HG03342 (cell line): Measurements from ENCODE around the gene KCTD17.
"Not testable (repeated sequence)": the region's sequence is repeated elsewhere in the genome, so short reads cannot be mapped to it uniquely, and the experiment has no call there.

Experiments
- ATAC-seq: cut with Tn5 transposase; IDR thresholded peaks from one replicate; pipeline ENCODE4 v1.9.1; 2021; ENCODE audit warnings: mild to moderate bottlenecking, moderate library complexity; ENCODE audit not compliant: unreplicated experiment

KCTD17 gene

DNA sequence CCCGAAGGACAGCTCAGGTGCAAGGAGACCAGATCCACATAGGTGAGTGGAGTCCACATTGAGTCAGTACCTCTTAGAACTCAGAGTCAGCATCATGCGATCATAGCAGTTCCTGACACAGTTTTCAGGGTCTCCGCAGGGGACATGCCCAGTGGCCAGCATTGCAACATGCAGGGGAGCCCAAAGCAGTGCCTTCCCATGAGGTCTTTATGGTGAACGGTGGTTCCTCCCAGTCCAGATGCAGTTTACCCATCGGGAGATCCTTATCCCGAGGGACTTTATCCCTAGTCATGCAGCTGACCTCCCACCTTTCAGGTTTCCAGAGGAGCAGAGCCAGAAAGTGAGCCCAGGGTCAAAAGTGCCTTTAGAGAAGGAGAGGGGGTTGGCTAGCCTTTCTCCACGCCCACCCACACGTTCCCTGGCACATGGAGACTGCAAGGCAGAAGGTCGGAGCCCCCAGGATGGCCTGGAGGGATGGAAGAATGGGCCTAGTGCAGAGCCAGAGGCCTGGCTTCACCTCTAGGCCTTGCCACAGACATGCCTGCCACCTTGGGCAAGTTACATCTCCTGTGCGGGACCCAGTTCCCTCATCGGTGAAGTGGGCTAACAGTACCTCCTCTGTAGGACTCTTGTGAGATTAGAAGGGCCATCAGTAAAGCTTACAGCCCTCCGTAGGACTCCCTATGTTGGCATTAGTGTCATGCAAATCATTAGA, 6.4 kb downstream of the KCTD17 start:
- no peak for ATAC-seq

- ATAC-seq, result no peak
These were observed 7.6 kb downstream of the KCTD17 start for GRCh38 chr22:37058917-37059701.

DNA sequence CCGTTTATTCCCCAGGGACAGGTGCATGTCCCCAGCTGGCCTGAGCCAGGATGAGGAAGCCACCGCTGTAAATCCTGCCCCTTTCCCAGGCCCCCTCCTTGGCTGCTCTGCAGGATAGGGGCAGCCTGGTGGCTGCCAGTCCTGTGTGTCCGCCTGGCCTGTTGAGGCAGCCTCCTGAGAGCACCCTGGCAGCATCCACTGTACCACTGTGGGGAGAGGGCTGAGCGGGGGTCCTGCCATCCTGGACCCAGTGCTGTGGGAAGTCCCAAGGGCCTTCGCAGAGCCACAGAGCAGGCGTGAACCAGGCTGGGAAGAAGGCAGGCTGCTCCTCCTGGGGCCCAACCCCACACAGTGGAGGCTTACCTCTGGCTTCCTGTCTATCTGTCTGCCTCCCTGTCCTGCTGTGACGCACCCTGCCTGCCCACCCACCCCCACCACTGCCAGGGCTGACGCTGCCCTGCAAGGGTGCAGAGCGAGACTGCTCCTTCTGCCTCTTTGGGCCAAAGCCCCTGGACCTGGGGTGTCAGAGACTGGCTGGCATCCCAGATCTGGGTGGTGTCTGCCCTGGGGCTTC, 8.4 kb downstream of the KCTD17 start:
- ATAC-seq, result no peak

DNA sequence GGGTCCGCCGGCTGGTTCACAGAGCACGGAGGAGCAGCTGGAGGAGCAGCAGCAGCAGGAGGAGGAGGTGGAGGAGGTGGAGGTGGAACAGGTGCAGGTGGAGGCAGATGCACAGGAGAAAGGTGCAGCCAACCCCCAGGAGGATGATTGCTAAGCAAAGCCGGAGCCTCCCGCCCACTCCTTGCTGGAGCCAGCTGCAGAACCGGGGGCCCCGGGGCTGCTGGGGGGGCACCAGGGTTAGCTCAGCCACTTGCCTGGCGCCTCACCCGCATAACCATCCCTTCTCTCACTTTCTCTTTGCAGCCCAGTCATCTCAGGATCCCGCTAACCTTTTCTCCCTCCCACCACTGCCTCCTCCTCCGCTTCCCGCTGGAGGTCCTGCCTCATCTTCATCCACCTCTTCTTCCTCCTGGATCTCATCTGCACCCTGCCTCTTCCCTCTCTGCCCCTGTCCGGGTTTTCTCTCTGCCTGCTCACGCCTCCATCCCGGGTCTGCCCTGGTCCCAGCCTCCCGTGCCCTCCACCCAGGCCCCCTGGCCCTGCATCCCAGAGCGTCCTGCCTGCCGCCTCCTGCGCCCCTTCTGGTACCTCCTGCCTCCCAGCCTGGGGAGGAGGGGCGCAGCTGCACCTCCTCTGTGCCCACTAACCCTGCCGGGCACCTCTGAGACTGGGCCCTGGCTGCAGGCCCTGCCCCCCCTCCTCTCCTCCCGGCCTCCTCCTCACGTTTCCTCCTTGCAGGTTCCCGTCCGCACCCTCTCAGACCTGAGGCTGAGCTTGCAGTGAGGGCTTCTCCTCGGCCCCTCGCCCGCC, 9.5 kb downstream of the KCTD17 start:
- ATAC-seq, result no peak

- no peak for ATAC-seq
These were observed 10.3 kb downstream of the KCTD17 start for GRCh38 chr22:37061611-37062375.

GRCh38 chr22:37062376-37062675, 10.8 kb downstream of the KCTD17 start:
- ATAC-seq, result no peak

DNA sequence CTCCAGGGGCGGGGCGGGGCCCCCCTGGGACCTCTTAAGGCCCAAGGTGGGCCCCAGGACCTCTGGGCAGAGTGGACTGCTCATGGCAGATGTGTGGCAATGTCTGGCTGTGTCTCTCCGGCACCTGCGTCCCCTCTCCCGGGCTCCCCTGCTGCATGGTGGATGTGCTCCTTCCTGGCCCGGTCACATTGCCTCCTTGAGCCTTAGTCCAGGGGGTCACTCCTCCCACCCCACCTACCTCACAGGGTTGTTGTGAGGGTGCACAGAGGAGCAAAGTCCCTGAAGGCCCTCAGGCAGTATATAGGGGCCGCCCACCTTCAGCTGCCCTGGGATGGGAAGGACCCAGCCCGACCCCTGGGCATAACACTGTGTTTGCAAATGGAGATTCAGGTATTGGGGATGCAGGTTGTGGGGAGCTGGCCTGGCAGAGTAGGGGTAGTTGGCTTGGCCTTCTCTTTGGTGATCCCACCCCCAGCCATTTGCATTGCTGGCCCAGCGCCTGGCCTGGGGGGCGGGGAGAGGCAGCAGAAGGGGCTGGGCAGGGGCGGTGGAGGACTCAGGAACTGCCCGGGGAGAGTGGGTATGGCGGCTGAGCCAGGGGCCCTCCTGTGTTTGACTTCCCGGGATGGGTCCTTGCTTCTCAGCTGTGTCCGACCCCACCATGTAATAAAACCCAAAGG, 11.3 kb downstream of the KCTD17 start:
- no peak for ATAC-seq

GRCh38 chr22:37063431-37064420, 12.2 kb downstream of the KCTD17 start:
- no peak for ATAC-seq

DNA sequence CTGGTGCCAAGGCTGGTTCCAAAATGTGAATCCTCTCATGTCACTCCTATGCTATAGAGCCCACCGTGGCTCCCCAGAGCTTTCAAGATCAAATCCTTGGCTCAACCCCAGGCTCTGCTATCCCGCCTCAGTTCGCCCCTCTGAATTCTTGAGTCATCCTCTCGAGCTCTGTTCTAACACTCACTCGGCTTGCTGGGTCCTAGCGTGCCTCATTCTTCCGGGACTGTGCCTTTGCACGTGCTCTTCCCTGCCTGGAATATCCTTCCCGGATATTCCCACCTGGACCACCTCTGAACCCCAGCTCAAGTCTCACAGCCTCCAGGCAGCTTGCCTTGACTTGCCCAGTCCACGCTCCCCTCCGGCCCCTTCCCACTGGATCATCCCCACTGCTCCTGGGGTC, 13.0 kb downstream of the KCTD17 start:
- ATAC-seq, result no peak

DNA sequence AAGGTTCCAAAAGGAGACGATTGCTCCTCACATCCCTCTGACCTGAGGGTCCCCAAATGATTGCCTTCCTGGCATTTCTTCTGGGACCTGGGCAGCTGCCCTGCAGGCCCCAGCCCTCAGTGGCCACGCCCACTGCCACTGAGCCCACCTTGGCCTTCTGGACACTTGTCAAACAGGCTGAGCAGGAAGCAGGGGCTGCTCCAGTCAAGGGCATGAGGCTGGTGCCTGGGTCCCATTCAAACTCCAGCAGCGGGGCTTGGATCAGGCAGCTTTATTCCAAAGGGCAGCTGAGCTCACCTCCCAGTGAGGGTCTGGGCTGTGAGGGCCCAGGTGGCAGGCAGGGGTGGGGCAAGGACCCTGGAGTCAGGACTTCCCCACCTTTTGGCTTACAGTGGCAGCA, 13.6 kb downstream of the KCTD17 start:
- no peak for ATAC-seq

- no peak for ATAC-seq
These were observed 14.4 kb downstream of the KCTD17 start for GRCh38 chr22:37065961-37066360.

- ATAC-seq, result no peak
These were observed 15.9 kb downstream of the KCTD17 start for GRCh38 chr22:37067428-37067827.

DNA sequence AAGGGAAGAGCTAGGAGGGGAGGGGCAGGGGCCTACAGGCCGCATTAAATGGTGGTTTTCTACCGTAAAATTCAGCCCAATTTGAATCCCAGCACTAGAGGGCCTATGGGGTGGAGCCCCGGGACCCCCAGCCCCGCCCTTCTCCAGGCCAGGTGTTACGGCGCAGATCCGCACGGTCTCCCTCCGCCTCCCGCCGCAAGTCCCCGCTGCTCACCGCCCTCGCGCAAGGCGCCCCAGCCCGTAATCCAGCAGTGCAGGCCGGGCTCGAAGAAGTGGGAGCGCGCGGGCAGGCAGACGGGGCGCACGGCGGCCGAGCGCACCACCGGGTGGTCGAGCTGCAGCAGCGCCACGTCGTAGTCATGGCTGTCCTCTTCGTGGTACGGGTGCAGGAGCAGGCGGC, 17.3 kb downstream of the KCTD17 start:
- ATAC-seq, result no peak

- ATAC-seq, result no peak
These were observed 17.8 kb downstream of the KCTD17 start for GRCh38 chr22:37069319-37069718.

DNA sequence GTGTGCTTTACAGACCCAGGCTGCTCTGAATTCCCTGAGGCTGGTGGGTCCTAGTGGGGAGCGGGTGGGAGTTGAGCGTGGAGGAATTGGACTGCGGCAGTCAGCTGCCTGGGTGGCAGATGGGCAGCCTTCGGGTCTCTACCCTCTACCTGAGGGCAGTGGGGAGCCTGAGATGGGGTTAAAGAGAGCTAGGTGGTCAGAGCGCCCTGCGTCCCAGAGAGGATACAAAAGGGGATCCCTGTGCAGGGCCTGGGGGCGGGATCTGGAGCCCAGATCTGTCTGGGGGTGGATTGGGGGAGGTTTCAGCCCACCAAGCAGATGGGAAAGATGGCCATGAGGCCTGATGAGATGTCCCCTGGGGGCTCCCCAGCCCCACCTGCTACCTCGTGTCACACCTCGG, 18.2 kb downstream of the KCTD17 start:
- no peak for ATAC-seq

- ATAC-seq, result no peak
These were observed 18.8 kb downstream of the KCTD17 start for GRCh38 chr22:37070334-37070733.

GRCh38 chr22:37070744-37071143, 19.2 kb downstream of the KCTD17 start:
- no peak for ATAC-seq

- ATAC-seq, result not testable (repeated sequence)
These were observed 20.5 kb downstream of the KCTD17 start for GRCh38 chr22:37071850-37072592.
